ENCODE data around the gene TNFRSF14.

The TNFRSF14 gene

GRCh38 chr1:2590233-2591141, 34.3 kb downstream of the TNFRSF14 start:
- DNase-seq = no peak

GRCh38 chr1:2591233-2591580, 35.0 kb downstream of the TNFRSF14 start:
- no peak for DNase-seq

- no peak for DNase-seq
Measured at GRCh38 chr1:2591581-2592261, 35.5 kb downstream of the TNFRSF14 start.

- DNase-seq = no peak
Measured at GRCh38 chr1:2592672-2593071, 36.5 kb downstream of the TNFRSF14 start.

- DNase-seq = no peak
Measured at GRCh38 chr1:2593251-2593878, 37.2 kb downstream of the TNFRSF14 start.

- DNase-seq = no peak
Measured at GRCh38 chr1:2594001-2594640, 38.0 kb downstream of the TNFRSF14 start.

- no peak for DNase-seq
Measured at GRCh38 chr1:2594641-2595131, 38.5 kb downstream of the TNFRSF14 start.

- no peak for DNase-seq
Measured at GRCh38 chr1:2595261-2595811, 39.2 kb downstream of the TNFRSF14 start.

GRCh38 chr1:2595812-2596529, 39.8 kb downstream of the TNFRSF14 start:
- DNase-seq = no peak

GRCh38 chr1:2596530-2597333, 40.6 kb downstream of the TNFRSF14 start:
- DNase-seq = no peak

GRCh38 chr1:2597441-2598328, 41.5 kb downstream of the TNFRSF14 start:
- no peak for DNase-seq

GRCh38 chr1:2598329-2598931, 42.3 kb downstream of the TNFRSF14 start:
- no peak for DNase-seq

- no peak for DNase-seq
Measured at GRCh38 chr1:2601721-2602303, 45.6 kb downstream of the TNFRSF14 start.

GRCh38 chr1:2602311-2602835, 46.2 kb downstream of the TNFRSF14 start:
- no peak for DNase-seq

GRCh38 chr1:2602866-2603520, 46.8 kb downstream of the TNFRSF14 start:
- DNase-seq = no peak

GRCh38 chr1:2603521-2604155, 47.5 kb downstream of the TNFRSF14 start:
- no peak for DNase-seq

GRCh38 chr1:2604156-2604843, 48.1 kb downstream of the TNFRSF14 start:
- DNase-seq = no peak
